Right atrium auricular region (tissue), 2 donors: ENCODE measurements around the gene RND3. TPM values are rescaled to one million over a fixed set of nuclear protein-coding genes. Genes with fewer than 3 reads are reported as not detected.
A peak's percentile ranks its signal among the peaks of the same experiment; 100 is the strongest.

Source experiments
- DNase-seq: peaks from one replicate; pipeline ENCODE4 v3.0.0-alpha.2; 2019; ENCODE audit warnings: low spot score
- H3K27ac ChIP-seq, 2 donors: fragments of 200-600 bp; sonication (generic); 1 replicate in 1 of 2; 2 replicates in 1 of 2; pipeline ENCODE4 v1.5.1; 2016 to 2019
- H3K27me3 ChIP-seq, 2 donors: fragments of 200-600 bp; sonication (generic); one replicate each; pipeline versions ENCODE4 v1.5.1 to v1.6.0; 2017 to 2019
- H3K36me3 ChIP-seq: fragments of 200-600 bp; sonication (generic); one replicate; pipeline ENCODE4 v1.5.1; 2016
- H3K4me1 ChIP-seq, 2 donors: fragments of 200-600 bp; sonication (generic); one replicate each; pipeline versions ENCODE4 v1.5.1 to v1.6.0; 2017 to 2019
- H3K4me3 ChIP-seq, 2 donors: fragments of 200-600 bp; sonication (generic); 1 replicate in 1 of 2; 2 replicates in 1 of 2; pipeline ENCODE4 v1.5.1; 2017 to 2019; ENCODE audit warnings: mild to moderate bottlenecking in 1 of 2, moderate library complexity in 1 of 2
- H3K9me3 ChIP-seq, 2 donors: fragments of 200-600 bp; sonication (generic); one replicate each; pipeline ENCODE4 v1.5.1; 2019
- total RNA-seq, 2 donors: library from RNA; depleted of rRNA; stranded (reverse); fragments of >200 nt; gene quantifications; one replicate each; pipeline ENCODE4 v1.1.0, GENCODE V29; 2016
- TF ChIP-seq, protein P1 (sequence below), 2 donors: fragments of 200-600 bp; sonication (generic); IDR thresholded peaks; one replicate each; pipeline ENCODE4 v1.5.1; 2019; ENCODE audit warnings: antibody characterized with exemption in 2 of 2

The RND3 gene
- total RNA-seq, 2 donors from 2014 or later = 9.6 to 25.4 TPM

DNA sequence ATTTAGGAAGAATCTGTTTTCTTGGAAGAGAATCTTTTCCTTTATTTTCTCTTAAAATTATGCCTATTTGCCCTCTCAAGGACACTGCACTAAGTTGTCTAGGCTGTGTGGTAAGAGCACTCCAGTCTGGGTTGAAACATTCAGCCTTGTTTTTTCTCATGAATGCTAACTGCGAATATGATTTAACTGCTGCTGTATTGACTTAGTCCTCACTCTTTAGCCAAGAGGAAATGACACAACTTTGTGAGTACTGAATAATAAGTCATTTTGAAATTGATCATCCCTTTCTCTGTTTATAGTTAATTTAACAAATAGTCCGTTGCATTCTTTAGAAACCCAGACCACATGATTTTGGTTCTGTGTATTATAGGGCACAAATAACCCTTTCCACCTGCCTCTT lies 4.5 kb upstream of the RND3 start:
- TF ChIP-seq, protein P1, sequence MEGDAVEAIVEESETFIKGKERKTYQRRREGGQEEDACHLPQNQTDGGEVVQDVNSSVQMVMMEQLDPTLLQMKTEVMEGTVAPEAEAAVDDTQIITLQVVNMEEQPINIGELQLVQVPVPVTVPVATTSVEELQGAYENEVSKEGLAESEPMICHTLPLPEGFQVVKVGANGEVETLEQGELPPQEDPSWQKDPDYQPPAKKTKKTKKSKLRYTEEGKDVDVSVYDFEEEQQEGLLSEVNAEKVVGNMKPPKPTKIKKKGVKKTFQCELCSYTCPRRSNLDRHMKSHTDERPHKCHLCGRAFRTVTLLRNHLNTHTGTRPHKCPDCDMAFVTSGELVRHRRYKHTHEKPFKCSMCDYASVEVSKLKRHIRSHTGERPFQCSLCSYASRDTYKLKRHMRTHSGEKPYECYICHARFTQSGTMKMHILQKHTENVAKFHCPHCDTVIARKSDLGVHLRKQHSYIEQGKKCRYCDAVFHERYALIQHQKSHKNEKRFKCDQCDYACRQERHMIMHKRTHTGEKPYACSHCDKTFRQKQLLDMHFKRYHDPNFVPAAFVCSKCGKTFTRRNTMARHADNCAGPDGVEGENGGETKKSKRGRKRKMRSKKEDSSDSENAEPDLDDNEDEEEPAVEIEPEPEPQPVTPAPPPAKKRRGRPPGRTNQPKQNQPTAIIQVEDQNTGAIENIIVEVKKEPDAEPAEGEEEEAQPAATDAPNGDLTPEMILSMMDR (IDR thresholded peaks at IDR 0.05) = no peak
- no peak for DNase-seq
- no peaks in the 10 kb centered on the region for H3K9me3 ChIP-seq
- no peaks in the 10 kb centered on the region for H3K36me3 ChIP-seq
- H3K27ac ChIP-seq = no peak overlapping the region
- H3K27me3 ChIP-seq = no peaks in the 10 kb centered on the region
- no peak overlapping the region for H3K4me3 ChIP-seq
- no peaks in the 10 kb centered on the region for H3K4me1 ChIP-seq

DNA sequence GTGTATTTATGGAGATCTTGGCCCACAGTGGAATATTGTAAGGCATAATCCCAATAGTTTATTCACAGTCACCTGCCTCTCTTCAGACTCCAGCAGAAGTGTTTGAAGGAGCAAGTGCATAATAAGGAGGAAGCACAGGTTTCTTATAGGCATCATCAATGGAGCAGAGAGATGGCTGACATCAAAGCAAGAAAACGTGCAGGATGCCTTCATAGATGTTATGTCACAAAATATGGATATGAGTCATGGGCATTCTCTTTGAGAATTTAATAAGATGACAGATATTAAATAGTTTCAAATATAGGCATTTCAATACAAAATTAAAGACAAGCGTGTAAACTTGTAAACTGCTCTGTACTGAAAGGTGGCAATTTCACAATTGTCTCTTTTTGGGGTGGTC lies 4.0 kb upstream of the RND3 start:
- TF ChIP-seq, protein P1 (IDR thresholded peaks at IDR 0.05) = no peak
- no peaks in the 10 kb centered on the region for H3K27me3 ChIP-seq
- no peaks in the 10 kb centered on the region for H3K4me1 ChIP-seq
- H3K4me3 ChIP-seq = no peak overlapping the region
- no peak overlapping the region for H3K27ac ChIP-seq
- no peaks in the 10 kb centered on the region for H3K36me3 ChIP-seq
- no peaks in the 10 kb centered on the region for H3K9me3 ChIP-seq
- no peak for DNase-seq

DNA sequence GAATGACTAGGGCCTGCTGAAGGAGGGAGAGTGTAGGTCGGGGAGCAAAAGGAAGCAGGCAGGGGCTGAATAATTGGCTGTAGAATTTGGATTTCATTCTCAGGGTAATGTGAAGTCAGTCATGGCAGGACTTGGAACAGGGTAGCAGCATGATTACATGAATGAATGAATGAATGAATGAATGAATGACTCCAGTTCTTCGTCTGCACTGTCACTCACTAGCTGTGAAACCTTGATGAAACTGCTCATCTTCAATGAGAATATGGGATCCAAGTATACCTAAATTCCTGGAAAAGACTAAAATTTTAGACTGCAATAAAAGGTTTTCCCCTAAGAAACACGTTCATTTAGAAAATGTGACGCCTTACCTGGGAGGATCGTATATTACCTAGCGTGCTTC lies 3.0 kb upstream of the RND3 start:
- H3K9me3 ChIP-seq = no peaks in the 10 kb centered on the region
- no peak for DNase-seq
- H3K4me1 ChIP-seq = no peaks in the 10 kb centered on the region
- no peak overlapping the region for H3K4me3 ChIP-seq
- no peaks in the 10 kb centered on the region for H3K36me3 ChIP-seq
- TF ChIP-seq, protein P1 (IDR thresholded peaks at IDR 0.05) = no peak
- no peaks in the 10 kb centered on the region for H3K27me3 ChIP-seq
- no peak overlapping the region for H3K27ac ChIP-seq

DNA sequence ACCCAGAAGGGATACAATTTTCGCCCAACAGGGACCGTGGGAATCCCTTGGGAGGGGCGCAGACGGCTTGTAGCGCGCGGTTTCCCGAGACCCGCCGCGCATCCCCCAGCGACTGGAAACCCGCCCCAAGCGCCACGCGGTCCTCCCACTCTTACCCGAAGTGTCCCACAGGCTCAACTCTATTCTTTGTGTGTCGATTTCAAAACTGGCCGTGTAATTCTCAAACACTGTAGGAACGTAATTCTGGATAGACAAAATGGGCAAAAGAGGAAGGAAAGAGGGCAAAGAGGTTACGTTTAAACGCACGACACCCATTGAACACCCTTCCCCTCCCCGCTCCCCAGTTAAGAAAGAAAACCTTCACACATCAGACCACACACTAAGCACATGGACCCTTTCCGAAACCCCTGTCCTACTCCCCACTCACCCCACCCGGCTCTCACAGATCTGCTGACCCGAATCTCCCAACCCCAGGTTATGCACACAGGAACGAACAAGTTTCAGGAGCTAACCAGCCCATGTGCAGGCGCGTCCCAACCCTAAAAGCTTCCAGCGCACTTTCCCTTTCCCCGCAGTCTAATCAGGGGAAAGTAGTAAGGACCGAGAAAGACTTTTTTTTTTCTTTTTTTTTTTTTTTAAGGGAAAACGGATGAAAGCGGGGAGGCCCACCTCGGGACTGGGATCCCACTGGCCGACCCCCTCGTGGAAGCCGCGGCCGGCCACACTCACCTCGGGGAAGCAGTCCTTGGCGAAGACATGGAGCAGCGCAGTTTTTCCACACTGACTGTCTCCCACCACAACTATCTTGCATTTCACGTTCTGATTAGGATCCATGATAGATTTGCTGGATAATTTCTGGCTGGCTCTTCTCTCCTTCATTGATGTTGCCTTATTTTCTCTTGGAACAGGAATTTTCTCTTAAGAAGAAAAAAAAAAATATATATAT lies 655 bp downstream of the RND3 start:
- Histone ChIP-seq H3K27me3 (no peaks in the 10 kb centered on the region), H3K27ac (peak overlapping the region; percentile 92 to 97), H3K36me3 (no peaks in the 10 kb centered on the region), H3K4me1 (peaks cover 0 to 29% of the 10 kb centered on the region in 2 donors), H3K4me3 (peak overlapping the region; percentile 64 to 69), H3K9me3 (no peaks in the 10 kb centered on the region)
- TF ChIP-seq, protein P1 (IDR thresholded peaks at IDR 0.05) = peak in 1 of 2 donors; percentile 10
- DNase-seq = peak; percentile 67

DNA sequence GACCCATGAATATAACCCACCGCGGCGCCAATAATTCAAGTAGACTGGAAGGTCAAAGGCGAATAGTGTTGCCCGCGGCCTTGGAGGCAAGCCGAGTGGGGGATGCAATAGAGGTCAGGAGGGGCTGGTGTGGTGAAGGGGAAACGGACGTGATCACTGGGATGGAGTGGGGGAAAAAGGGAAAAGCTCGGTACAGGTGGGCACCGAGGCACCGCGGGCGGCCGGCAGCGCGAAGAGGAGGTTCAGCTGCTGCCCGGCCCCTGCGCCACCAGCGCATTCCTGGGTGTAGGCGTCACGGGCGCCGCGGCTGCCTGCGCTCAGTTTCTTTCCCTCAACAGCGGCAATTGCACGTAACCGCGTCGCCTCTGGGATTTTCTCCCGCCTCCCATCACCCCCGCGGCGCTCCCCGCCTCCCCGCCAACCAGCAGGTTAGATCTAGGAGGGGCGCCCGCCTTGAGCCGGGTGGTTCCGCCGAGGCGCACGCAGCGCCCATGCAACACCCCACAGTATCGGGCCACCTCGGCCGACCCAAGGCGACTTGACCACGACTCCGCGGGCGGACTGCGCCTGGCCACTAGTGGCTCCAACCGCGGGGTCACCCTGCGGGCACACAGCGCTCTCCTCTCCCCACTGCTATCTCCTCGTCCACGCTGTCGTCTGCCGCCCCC lies 1.5 kb downstream of the RND3 start:
- TF ChIP-seq, protein P1 (IDR thresholded peaks at IDR 0.05) = peak in 1 of 2 donors; percentile 37
- H3K36me3 ChIP-seq = no peaks in the 10 kb centered on the region
- peak; percentile 86 for DNase-seq
- H3K27me3 ChIP-seq = no peaks in the 10 kb centered on the region
- H3K4me1 ChIP-seq = peaks cover 0 to 37% of the 10 kb centered on the region in 2 donors
- no peaks in the 10 kb centered on the region for H3K9me3 ChIP-seq
- H3K4me3 ChIP-seq = peak overlapping the region; percentile 64 to 69
- peak overlapping the region; percentile 92 to 97 for H3K27ac ChIP-seq
